ENCODE data around the gene MSH2.

Gene MSH2

DNA sequence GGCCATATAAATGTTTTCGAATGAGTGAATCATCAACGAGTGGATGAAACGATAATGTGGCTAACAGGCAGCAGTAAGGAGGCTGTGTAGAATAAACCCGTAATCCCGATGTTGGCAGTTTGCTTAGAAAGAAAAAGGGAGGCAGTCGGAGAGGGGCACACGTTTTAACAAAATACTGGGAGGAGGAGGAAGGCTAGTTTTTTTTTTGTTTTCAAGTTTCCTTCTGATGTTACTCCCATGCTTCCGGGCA is 476 bp upstream of the MSH2 start:
- TF ChIP-seq POLR2AphosphoS5 (IDR thresholded peaks at IDR 0.05; ENCODE audit: low read depth, low read length) (no peak), FOXP2 (optimal IDR thresholded peaks at IDR 0.05; ENCODE audit: borderline replicate concordance, extremely low read depth, extremely low read length, insufficient read depth) (no peak), SIN3A (IDR thresholded peaks at IDR 0.05; ENCODE audit: borderline replicate concordance, insufficient read depth, low read length) (no peak), TAF1 (IDR thresholded peaks at IDR 0.05; ENCODE audit: borderline replicate concordance, insufficient read depth, low read length) (no peak)
- TF ChIP-seq, protein P1, sequence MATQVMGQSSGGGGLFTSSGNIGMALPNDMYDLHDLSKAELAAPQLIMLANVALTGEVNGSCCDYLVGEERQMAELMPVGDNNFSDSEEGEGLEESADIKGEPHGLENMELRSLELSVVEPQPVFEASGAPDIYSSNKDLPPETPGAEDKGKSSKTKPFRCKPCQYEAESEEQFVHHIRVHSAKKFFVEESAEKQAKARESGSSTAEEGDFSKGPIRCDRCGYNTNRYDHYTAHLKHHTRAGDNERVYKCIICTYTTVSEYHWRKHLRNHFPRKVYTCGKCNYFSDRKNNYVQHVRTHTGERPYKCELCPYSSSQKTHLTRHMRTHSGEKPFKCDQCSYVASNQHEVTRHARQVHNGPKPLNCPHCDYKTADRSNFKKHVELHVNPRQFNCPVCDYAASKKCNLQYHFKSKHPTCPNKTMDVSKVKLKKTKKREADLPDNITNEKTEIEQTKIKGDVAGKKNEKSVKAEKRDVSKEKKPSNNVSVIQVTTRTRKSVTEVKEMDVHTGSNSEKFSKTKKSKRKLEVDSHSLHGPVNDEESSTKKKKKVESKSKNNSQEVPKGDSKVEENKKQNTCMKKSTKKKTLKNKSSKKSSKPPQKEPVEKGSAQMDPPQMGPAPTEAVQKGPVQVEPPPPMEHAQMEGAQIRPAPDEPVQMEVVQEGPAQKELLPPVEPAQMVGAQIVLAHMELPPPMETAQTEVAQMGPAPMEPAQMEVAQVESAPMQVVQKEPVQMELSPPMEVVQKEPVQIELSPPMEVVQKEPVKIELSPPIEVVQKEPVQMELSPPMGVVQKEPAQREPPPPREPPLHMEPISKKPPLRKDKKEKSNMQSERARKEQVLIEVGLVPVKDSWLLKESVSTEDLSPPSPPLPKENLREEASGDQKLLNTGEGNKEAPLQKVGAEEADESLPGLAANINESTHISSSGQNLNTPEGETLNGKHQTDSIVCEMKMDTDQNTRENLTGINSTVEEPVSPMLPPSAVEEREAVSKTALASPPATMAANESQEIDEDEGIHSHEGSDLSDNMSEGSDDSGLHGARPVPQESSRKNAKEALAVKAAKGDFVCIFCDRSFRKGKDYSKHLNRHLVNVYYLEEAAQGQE (IDR thresholded peaks at IDR 0.05; ENCODE audit: insufficient read depth in 1 of 2, low read depth in 2 of 2, low read length in 2 of 2): no peak

DNA sequence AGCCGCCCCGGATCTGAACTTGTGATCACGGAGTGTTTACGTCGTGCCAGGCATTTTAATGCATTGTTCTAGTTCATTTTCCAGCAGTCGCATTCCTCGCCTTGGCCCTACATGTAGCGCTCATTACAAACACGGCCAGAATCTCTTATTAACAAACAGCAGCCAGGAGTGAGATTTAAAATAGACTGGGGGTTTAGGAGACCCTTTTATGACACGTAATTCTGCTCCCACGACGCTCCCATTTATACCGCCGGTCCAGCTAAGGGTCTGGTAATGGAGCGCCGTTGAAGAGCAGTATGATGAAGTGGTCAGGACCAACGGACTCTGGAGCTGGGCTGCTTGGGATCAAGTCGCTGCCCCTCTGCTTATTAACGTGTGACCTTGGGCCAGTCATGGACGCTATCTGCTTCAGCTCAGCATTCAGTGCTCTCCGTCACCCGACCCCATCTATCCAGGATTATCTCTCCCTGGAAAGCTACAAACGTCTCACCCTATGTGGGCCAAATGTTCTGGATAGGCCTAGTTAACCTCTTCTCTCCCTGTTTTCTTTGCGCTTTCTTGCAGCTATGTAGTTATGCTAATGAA is 745 bp downstream of the MSH2 start:
- TF ChIP-seq POLR2AphosphoS5 (IDR thresholded peaks at IDR 0.05; ENCODE audit: low read depth, low read length) (no peak; the same call in 1 of the 2 replicates), TAF1 (IDR thresholded peaks at IDR 0.05; ENCODE audit: borderline replicate concordance, insufficient read depth, low read length) (no peak), FOXP2 (optimal IDR thresholded peaks at IDR 0.05; ENCODE audit: borderline replicate concordance, extremely low read depth, extremely low read length, insufficient read depth) (no peak), SIN3A (IDR thresholded peaks at IDR 0.05; ENCODE audit: borderline replicate concordance, insufficient read depth, low read length) (no peak)
- TF ChIP-seq, protein P1 (IDR thresholded peaks at IDR 0.05; ENCODE audit: insufficient read depth in 1 of 2, low read depth in 2 of 2, low read length in 2 of 2): no peak

DNA sequence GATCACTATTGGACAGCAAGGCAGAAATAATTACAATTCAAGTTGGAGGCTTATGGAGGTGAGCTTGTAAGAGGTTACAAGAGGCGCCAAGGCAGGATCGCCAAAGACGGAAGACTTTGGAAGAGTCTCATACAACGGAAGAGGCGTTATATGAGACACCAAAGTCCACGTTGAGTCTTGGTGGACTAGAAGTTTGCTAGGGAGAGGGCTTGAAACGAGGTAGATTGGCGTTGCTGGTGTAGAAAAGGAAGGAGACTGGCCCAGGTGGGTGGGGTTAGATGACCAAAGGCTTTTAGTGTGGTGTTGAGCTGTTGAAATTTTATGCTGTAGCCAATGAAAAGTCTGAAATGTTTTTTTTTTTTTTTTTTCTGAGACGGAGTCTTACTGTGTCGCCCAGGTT is 1.4 kb downstream of the MSH2 start:
- no peak for TF ChIP-seq POLR2AphosphoS5 (IDR thresholded peaks at IDR 0.05; ENCODE audit: low read depth, low read length)
- TF ChIP-seq FOXP2 (optimal IDR thresholded peaks at IDR 0.05; ENCODE audit: borderline replicate concordance, extremely low read depth, extremely low read length, insufficient read depth): no peak
- TF ChIP-seq, protein P1 (IDR thresholded peaks at IDR 0.05; ENCODE audit: insufficient read depth in 1 of 2, low read depth in 2 of 2, low read length in 2 of 2): no peak
- no peak for TF ChIP-seq SIN3A (IDR thresholded peaks at IDR 0.05; ENCODE audit: borderline replicate concordance, insufficient read depth, low read length)
- TF ChIP-seq TAF1 (IDR thresholded peaks at IDR 0.05; ENCODE audit: borderline replicate concordance, insufficient read depth, low read length): no peak

DNA sequence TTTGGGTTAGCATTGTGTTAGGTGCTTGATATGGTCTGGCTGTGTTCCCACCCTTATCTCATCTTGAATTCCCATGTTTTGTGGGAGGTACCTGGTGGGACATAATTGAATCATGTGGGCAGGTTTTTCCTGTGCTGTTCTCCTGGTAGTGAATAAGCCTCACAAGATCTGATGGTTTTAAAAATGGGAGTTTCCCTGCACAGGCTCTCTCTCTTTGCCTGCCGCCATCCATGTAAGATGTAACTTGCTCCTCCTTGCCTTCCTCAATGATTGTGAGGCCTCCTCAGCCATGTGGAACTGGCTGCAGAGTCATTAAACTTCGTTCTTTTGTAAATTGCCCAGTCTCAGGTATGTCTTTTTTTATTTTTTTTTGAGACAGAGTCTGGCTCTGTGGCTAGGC is 2.8 kb downstream of the MSH2 start:
- TF ChIP-seq, protein P1 (IDR thresholded peaks at IDR 0.05; ENCODE audit: insufficient read depth in 1 of 2, low read depth in 2 of 2, low read length in 2 of 2): no peak
- TF ChIP-seq FOXP2 (optimal IDR thresholded peaks at IDR 0.05; ENCODE audit: borderline replicate concordance, extremely low read depth, extremely low read length, insufficient read depth): no peak
- TF ChIP-seq SIN3A (IDR thresholded peaks at IDR 0.05; ENCODE audit: borderline replicate concordance, insufficient read depth, low read length): no peak
- TF ChIP-seq POLR2AphosphoS5 (IDR thresholded peaks at IDR 0.05; ENCODE audit: low read depth, low read length): no peak

Data from PFSK-1 (cell line).